GM19372 (cell line): ENCODE data around the gene MRPL32.

Experiments
- ATAC-seq: cut with Tn5 transposase; IDR thresholded peaks from one replicate; pipeline ENCODE4 v1.9.1; 2021; ENCODE audit warnings: mild to moderate bottlenecking, low read depth, moderate library complexity; ENCODE audit not compliant: unreplicated experiment

The MRPL32 gene

DNA sequence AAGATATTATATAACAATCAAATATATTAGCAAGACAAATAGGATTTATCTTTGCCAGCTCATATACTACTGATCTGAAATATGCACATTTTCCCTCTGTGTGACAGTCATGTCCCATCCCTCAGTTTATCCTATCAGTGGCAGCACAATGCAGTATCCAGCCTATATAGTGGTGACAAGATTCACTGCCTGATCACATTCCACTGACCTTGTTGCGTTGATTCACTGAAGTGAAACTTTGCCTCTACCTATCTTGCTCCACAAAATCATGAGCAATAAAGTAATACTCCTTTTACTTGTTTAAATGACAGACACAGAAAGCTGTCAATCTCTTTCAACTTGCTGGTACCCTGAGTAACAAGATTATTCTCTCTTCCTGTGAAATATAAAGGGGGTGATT, 6.5 kb upstream of the MRPL32 start:
- no peak for ATAC-seq

DNA sequence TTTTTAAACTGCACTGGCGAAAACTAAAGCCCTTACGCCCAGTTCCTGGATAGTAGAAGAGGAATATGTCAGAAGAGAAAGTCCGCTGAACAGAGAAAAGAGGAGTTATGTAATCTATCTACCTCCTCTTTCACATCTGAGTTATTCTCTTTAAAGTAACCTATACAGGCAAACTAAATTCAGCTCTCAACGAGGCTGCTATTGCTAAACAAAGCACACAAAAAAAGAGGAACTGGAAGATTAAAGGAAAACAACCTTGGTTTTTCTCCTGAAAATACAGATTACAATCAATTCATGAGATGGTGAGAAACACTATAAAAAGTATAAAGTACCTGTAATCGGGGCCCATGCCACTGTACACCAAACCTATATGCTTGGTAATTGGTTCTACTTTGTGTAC, 6.0 kb upstream of the MRPL32 start:
- no peak for ATAC-seq

DNA sequence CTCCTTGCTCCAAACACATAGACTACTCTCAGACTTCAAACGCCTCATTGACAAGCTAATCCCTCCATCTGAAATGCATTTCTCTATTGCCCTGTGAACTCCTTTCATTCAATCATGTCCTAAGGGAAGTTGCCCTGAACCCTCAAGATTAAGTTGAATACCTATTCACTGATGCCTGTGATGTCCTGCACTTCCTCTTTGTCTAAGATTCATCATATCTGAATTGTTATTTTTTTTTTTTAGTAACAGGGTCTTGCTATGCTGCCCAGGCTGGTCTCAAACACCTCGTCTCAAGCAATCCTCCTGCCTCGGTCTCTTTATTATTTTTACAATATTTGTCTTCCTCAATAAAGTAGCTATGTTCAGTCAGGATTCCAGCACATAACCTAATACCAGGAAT, 3.4 kb upstream of the MRPL32 start:
- no peak for ATAC-seq

DNA sequence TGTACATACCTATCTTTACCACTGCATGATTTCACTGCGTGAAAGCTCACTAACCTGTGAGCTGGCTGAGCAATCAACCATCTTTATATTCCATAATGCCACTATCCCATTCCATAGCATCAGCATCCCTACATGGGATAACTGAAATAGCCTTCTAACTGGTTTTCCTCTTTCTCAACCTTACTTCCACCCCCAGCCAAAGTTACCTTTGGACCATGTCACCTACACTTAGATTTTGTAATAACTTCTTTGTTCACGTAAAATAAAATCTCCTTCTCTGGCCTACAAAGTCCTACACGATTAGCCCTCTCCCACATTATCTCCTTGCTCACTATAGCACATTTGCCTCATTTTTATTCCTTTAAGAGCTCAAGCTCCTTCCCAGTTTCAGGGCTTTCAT, 2.7 kb upstream of the MRPL32 start:
- ATAC-seq, result no peak

DNA sequence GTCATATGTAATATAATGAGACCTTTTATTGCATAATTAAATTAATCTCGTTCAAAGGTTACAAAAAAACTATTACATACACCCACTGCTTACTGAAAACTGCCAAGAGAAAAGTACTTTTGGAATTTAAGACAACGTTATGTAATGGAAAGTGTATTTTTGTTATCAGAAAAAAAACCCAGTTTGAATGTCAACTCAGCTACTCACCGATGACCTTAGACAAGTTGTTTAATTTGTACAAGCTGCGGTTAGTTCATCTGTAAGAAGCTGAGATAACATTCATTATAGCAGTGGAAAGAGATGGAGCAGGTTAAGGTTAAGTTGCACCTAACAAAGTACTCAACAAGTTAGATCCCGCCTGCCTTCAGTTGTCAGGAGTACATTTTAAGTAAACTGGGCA, 1.3 kb upstream of the MRPL32 start:
- ATAC-seq, result no peak

DNA sequence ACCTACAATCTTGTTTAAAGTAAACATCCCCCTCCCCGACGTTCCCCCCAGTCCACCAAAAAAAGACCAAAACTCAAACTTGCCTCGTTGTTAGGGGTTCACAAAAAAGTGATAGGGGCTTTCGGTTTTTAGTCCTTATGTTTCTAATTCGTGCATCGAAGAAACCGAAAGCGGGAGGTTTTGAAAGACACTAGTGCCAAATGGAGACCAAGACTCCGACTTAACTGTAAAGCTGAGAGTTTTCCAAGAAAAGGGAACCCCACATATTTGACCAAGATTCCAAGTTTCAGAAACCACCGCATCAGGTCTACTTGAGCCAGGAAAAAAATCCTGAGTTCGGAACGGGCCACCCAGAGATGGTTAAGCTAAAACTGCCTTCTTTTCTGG, 736 bp upstream of the MRPL32 start:
- ATAC-seq, result no peak

DNA sequence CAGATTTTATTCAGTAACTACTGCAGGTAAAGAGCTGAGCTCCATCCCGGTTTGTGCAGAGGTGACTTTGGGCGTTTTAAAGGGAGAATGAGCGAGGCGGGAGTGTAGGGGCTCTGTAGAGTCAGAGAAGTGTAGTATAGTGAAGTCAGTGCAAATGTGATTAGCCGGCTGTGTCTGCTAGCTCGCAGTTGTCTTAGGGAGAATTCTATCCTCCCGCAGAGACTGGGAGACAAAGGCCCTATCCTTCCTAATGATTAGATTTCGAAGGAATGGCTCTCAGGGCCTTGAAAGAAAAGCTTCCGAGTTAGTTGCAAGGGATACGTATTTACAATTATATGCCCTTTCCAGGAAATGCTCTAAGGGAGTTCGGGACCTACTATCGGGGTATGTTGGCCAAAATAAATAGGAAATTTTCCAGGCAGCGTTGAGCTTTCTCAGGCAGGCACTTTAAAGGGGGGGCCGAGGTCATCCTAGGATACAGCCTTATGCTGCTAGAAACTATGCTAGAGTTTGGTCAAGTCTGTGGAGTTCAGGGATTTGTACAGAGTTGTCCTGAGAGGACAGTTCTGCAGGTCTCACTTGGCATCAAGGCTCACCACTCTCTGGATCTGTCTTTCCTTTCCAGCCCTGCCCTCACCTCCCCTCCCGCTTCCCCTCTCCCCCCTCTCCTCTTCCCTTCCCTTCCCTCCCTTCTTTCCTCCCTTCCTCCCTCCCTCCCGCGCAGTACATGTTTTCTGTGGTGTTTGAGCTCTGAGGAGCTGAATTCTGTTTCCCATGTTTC, 825 bp downstream of the MRPL32 start:
- ATAC-seq, result no peak

DNA sequence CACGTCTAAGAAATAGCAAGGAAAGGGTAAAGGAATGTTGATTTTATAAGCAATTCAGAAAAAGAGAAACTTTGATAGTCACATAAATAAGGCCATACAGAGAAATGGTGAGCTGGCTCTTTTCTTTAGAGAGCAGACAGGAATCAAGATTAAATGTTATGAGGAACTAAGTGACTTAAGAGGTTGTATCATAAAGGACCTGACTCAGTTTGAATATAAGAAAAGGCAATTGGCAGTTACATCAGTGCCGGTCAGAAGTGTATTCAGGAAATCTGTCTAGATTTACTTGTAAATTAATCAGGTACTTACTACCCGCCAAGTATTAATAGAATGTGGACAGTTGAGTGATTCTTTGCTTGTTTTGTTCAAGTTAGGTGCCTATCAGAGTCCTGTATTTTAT, 2.1 kb downstream of the MRPL32 start:
- no peak for ATAC-seq

DNA sequence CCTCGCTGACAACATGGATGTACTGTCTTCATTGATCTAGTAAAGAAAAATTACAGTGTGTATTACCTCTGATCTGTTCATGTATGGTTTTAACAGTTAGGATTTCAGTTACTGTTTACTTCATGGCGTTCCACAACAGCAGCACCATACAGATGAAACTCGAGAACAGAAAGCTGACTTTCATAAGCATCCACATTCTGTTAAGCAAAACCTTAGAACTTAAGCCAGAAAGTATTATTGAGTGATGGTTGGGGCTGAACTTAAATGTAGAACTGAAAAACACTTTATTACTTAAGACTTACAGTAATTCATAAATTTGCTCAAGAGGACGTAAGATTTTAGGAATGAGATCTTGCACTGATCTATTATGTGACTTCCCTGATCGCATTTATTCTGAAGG, 3.7 kb downstream of the MRPL32 start:
- no peak for ATAC-seq

DNA sequence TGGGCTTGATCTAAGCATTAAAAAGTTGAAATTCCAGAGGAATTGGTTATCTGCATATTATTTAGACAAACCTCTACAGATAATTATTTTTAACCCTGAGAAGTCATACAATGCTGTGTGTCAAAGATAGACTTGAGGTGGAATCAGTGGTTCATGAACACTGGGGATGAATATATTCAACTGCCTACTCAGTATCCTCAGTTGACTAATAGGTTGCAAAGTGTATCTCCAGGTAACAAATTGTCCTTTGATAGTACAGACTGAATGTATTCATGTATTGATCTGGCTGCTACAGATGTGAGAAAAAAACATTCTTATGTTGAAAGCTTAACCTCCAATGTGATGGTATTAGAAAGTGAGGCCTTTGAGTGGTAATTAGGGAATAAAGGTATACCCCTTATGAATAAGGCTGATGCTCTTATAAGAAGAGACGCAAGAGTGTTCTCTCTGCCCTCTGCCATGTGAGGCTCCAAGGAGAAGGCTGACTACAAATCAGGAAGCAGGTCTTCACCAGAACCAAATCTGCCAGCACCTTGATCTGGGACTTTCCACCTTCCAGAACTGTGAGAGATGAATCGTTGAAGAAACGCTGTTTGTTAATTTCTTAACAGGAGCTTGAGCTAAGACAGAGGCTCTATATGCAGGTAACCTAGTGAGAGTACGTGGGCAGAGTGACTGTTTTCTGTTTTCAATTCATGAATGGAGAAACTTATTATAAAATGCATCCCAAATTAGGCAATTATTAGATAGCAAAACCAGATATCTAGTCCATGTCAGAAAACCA, 7.5 kb downstream of the MRPL32 start:
- ATAC-seq, result no peak

DNA sequence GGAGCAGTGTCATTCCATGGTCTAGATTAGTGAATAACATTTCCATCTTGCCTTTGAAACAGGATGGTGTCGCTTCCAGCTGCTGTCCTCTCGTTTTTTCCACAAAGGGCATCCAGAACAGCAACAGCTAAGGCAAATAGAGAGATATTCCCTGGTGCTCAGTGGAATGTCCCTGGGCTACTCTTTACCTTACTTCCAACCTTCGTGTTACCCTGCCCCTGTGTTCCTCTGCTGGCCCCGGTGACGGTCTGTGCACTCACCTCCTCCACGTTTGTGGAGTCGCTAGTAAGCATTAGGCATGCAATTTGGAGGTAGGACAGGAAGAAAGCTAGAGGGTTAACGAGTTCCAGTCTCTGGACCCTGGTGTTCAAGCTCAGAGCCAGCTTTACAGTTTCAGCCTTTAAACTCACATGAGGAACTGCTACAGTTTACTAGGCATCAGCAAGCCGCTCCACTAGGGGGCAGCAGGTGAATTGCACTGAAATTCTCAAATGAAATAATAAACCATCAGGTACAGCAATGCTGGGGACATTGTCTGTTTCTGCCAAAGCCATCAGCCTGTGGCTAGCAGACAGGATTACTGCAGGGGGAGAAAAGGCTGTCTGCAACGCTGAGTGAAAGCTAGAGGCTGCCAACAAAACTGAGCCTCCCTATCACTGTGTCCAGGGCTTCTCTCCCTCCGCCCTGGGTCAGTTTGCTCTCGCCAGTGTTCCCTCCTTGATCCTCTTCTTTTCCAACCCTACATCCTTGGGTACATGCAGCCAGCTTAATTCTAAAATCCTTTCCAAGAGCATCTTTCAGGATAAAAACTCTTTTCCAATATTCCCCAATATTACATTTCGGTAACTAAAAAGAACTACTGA, 9.0 kb downstream of the MRPL32 start:
- ATAC-seq, result no peak

DNA sequence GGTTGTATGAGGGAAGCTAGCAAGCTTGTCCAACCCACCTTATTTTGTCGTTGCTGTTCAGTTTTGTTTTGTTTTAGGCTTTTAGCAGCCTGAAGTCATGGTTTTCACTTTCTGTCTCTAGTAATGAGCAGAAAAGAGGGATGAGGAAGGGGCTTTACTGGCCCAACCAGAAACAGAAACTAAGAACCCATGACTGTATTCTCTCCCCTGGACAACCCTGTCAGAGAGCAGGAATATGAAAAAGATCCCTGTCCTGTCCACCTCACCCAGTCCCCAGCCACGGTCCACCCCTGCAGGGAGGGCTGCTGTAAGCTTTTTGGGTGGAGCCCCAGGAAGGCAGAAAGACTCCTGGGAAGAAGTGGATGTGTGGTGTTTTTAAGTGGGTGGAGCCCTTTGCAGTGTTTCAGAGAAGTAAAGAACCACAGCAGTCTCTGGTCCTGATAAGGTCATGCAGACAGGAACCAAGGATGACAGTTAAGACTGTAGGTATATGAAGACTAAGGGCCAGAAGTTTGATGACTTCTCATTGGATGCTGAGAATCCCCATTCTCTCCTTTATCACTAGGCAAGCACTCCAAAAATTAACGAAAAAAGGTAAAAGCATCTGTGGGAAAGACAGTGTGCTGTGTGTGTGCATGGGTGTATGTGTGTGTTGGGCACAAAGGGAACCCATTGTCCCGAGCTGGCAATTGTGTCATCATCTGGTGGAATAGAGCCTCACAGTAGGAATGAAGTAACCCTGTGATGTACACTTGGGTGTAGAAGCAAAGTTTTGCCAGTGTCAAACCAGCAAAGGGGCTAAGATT, 13.8 kb downstream of the MRPL32 start:
- peak; percentile 55 for ATAC-seq

DNA sequence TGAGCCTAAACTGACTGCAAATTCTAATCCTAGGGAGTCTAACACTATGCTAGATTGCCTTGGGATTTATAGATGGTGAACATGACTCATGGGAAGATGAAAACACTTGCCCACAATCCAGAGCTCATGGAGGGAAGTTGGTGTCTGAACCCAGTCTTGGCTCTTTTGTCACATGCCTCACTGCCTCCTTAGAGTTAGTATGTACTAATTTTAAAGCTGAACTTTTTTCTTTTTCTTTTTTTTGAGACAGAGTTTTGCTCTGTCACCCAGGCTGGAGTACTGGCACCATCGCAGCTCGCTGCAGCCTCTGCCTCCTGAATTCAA, 14.4 kb downstream of the MRPL32 start:
- ATAC-seq, result no peak

DNA sequence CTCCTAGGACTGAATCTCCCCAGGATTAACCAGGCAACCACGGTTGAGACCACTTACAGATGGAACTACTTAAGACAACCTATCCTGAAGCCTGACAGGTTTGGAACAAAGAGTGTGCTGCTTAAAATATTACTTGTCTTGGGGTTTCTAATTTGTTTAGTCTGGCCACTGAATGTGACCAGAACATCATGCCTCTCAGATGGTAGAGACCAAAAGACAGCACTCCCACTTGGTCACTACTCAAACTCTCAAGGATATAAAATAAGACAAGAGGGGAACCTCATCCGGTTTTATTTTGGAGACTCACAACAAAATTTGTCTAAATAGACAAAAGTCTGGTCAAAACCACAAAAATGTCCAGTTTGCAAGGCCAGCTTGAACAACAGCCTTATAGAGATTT, 15.3 kb downstream of the MRPL32 start:
- ATAC-seq, result no peak

DNA sequence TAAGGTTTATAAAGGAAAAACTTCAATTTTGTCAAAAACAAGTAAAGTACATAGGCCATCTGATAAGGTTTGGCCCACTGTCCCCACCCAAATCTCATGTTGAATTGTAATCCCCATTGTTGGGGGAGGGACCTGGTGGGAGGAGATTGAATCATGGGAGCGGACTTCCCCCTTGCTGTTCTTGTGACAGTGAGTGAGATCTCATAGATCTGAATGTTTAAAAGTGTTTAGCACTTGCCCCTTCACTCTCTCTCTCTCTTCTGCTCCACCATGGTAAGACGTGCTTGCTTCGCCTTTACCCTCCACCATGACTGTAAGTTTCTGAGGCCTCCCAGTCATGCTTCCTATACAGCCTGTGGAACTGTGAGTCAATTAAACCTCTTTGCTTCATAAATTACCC, 18.2 kb downstream of the MRPL32 start:
- no peak for ATAC-seq

DNA sequence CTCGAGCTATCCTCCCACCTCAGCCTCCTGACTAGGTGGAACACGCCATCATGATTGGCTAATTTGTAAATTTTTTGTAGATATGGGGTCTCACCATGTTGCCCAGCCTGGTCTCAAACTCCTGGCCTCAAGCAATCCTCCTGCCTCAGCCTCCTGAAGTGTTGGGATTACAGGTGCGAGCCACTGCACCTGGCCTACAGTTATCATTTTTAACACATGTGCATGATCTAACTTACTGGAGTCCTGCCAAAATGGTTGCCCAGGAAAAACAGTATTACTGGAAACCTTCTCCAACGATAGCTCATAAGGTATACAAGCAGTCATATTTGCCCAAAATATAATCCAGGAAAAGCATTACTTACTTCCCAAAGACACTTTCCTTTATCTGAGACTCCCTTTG, 20.2 kb downstream of the MRPL32 start:
- ATAC-seq, result no peak

DNA sequence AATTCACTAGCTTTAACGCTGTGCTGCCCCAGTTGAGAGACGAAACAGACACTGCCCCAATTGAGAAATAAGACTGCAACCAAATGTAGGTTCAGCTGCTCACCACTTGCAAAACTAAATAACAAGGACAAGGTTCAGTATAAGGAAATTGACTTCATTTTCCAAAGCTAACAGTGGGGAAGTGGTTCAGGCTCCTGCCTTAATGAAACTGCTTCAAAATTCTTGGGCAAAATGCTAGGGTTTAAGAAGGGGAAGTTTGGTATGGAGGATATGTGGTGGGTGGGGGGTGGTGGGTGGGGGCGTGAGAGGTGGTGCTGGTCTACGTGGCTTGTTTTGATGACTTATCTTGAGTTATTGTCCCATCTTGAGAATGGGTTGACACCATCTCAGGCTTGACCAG, 21.8 kb downstream of the MRPL32 start:
- ATAC-seq, result no peak

DNA sequence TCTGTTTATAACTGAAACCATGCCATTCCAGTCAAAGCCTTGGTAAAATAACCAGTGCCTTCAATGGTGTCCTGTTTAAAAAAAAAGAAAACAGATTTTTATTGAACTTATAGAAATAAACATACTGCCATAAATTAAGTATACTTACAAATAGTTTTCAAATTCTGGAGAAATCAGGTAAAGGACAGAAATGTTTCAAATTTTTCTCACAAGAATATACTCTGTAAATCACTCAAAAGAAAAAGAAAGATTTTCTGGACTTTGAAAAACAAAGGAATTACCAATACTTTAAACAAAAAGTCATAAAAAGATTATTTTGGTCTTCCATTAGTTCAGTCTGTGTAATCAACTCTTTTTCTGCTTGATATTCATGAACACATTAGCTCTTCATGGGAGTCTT, 23.9 kb downstream of the MRPL32 start:
- ATAC-seq, result no peak

DNA sequence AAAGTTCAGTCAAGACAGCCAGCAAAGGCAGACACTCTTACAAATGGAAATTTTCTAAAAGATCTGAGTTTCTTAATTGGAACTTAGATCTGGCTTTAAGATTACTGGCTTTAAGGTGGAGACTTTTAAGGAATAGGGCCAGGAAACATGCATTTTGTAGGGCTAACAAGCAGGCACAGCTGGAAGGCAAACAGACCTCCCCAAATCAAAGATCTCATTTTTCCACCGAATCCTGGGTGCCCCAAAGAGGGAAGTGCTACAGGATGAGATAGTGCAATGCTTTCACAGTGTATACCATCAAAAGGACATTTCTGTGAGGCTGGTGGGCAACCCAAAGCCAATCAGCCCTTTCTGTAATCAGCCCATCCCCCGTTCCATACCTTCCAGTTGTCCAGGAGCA, 27.4 kb downstream of the MRPL32 start:
- no peak for ATAC-seq

DNA sequence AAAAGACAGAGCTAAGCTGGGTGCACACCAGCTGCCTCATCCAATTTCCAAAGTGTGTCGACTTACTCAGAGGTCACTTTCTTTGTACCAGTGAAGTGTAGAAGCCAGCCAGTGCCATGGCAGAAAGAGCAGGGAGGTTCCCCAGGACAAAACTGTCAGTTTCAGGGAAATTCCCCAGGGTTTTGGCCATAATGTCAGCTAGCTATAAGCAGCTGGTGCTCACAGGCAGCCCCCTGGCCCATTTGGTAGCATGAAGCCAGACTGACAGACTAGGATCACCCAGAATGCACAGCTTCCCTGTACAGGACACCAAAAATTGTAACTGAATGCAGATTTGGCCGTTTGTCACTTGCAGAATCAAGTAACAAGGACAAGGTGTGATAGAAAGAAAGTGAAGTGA, 28.6 kb downstream of the MRPL32 start:
- ATAC-seq, result no peak

DNA sequence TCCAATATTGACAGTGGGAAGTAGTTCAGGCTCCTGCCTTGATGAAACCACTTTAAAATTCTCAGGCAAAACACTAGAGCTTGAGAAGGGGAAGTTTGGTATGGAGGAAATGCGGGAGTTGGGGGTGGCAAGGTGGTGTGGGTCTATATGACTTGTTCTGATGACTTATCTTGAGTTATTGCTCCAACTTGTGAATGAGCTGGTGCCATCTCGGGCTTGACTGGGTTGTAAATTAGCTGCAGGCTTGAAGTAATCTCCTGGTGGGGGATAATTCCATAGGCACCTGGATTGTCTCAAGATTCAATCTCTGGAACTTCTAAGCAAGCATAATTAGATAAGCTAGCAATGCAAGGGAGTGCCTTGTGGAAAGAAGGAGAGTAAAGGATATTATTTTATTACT, 29.0 kb downstream of the MRPL32 start:
- ATAC-seq, result no peak
